ENCODE data around the gene TMEM229A. TPM values are rescaled to one million over a fixed set of nuclear protein-coding genes. Genes with fewer than 3 reads are reported as not detected.
"Not testable (repeated sequence)": the region's sequence is repeated elsewhere in the genome, so short reads cannot be mapped to it uniquely, and the experiment has no call there.

TMEM229A gene
- total RNA-seq, 1 donor from 2014 or later: not detected

- intact Hi-C loops (cut with micrococcal nuclease): no loop called here
These were observed 384 bp upstream of the TMEM229A start for GRCh38 chr7:124033095-124033806.

DNA sequence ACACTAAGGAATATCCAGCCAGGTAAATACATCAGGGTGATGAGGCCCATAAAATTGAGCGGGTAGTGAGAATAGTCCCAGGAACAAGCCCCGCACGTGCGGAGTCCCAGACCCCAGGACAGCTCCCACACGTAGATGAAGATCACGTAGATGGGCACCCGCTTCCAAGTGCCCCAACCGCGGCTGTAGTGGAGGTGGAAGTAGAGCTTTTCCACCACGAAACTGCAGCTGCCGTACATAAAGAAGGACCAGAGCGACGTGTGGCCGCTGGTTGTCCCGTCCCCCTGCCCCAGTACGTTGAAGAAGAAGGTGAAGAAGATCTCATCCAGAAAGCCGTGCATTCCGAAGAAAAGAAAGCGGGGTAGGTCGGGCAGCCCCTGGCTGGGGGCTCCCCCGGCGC is 948 bp downstream of the TMEM229A start:
- intact Hi-C loops (cut with micrococcal nuclease): no loop called here

DNA sequence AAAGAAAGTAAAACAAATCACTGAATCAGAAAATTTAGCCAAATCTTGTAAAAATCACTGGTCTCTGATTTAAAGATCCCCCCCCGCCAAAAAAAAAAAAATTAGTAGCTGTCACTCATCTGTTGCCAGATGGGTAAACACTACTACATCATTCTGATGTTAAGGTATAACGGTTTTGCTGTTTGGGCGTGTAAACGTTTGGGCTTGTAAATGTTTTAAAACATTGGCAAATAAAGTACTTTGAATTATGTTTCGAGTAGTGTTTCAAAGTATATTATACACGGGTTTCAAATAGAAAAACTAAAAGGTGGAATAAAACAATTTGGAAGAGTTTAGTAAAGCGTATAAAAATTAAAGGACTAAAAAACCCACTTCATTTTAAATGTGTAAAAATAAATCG is 1.5 kb downstream of the TMEM229A start:
- intact Hi-C loops (cut with micrococcal nuclease): no loop called here

GRCh38 chr7:124030964-124031363 is 1.9 kb downstream of the TMEM229A start:
- intact Hi-C loops (cut with micrococcal nuclease): no loop called here

GRCh38 chr7:124029396-124030188 is 3.3 kb downstream of the TMEM229A start:
- intact Hi-C loops (cut with micrococcal nuclease): no loop called here

DNA sequence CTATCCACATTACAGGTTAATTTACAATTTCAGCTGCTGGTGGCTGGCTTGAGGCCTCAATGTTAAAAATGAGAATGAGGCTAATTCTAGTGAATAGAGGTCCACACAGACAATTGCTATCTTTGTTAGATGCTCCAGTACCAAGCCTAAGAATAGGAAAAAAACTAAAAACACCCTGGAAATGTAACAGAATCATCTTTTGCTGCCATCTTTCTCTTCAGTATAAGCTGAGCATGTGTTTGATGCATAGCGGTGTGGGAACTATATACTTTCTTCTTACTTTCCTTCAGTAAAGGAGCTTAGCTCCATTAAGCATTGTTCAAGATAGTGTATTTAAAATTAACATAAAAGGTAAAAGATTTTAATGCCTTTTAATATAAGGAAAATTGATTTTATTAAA is 5.6 kb downstream of the TMEM229A start:
- intact Hi-C loops (cut with micrococcal nuclease): no loop called here

DNA sequence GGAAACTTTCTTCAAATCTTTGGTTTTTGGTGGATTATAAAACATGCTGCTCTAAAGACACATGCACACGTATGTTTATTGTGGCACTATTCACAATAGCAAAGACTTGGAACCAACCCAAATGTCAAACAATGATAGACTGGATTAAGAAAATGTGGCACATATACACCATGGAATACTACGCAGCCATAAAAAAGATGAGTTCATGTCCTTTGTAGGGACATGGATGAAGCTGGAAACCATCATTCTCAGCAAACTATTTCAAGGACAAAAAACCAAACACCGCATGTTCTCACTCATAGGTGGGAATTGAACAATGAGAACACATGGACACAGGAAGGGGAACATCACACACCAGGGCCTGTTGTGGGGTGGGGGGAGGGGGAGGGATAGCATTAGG is 8.5 kb downstream of the TMEM229A start:
- intact Hi-C loops (cut with micrococcal nuclease): not testable (repeated sequence)

DNA sequence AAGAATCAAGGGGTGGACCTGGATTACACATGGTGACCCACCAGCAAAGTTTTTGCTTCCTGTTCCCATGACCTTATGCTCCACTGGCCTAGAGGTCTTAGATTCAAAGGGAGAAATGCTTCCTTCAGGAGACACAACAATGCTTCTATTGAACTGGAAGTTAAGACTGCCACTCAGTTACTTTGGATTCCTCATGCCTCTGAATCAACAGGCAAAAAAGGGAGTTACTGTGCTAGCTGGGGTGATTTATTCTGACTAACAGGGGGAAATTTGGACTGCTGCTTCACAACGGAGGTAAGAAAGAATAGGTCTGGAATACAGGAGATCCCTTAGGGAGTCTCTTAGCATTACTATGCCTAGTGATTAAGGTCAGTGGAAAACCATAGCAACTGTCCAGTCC is 10.3 kb downstream of the TMEM229A start:
- intact Hi-C loops (cut with micrococcal nuclease): no loop called here

DNA sequence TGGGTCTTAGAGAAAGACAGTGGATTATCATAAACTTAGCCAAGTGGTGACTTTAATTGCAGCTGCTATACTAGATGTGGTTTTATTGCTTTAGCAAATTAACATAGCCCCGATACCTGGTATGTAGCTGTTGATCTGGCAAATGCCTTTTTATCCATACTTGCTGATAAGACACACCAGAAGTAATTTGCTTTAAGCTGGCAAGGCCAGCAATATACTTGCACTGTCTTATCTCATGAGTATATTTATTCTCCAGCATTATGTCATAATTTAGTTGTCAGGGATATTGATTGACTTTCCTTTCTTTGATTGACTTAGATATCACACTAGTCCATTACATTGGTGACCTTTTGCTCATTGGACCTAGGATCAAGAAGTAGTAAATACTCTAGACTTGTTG is 12.8 kb downstream of the TMEM229A start:
- intact Hi-C loops (cut with micrococcal nuclease): no loop called here

- intact Hi-C loops (cut with micrococcal nuclease): no loop called here
These were observed 19.6 kb downstream of the TMEM229A start for GRCh38 chr7:124013306-124013705.

GRCh38 chr7:124012864-124013263 is 20.0 kb downstream of the TMEM229A start:
- intact Hi-C loops (cut with micrococcal nuclease): no loop called here

- intact Hi-C loops (cut with micrococcal nuclease): no loop called here
These were observed 23.5 kb downstream of the TMEM229A start for GRCh38 chr7:124009321-124009720.

- intact Hi-C loops (cut with micrococcal nuclease): not testable (repeated sequence)
These were observed 24.6 kb downstream of the TMEM229A start for GRCh38 chr7:124008296-124008695.

DNA sequence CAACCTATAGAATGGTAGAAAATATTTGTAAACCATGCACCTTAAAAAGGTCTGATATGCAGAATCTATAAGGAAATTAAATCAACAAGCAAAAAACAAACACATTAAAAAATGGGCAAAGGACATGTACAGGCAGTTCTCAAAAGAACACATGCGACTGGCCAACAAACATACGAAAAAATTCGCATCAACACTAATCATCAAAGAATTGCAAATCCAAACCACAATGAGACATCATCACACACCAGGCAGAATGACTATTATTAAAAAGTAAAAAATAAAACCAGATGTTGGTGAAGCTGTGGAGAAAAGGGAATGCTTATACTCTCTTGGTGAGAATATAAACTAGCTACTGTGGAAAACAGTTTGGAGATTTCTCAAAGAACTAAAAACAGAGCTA is 33.2 kb downstream of the TMEM229A start:
- intact Hi-C loops (cut with micrococcal nuclease): no loop called here

GRCh38 chr7:123998921-123999320 is 33.9 kb downstream of the TMEM229A start:
- intact Hi-C loops (cut with micrococcal nuclease): no loop called here

GRCh38 chr7:123996327-123996625 is 36.6 kb downstream of the TMEM229A start:
- intact Hi-C loops (cut with micrococcal nuclease): no loop called here

DNA sequence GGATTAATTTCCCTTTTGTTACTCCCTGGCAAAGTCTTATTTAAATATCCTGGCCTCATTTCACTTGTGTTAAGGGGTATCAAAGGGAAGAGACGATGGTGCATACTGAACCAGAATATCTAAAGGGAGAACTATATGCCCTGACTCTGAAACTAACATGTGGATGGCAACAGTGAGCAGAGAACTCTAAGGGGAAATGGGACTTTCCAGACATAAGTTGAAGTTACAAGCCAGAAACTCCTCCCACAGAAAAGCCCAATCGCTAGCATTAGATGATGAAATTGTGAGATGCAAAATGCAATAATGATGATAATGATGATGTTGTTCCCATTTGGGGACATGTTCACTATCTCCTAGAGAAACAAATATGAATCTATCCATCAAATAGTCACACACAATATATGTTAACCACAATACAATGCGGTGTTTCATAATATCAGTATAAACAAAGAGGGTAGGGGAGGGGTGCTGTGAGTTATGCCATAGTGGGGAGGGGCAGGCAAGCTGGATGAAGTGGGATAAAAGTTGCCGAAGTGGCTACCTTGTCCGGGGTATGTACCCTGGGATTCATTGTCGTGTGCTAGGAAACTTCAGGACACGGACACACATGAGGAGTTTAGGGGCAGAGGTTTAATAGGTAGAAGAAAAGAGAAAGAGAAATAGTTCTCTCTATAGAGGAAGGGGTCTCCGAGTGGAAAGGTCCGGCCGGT is 37.1 kb downstream of the TMEM229A start:
- intact Hi-C loops (cut with micrococcal nuclease): no loop called here

- intact Hi-C loops (cut with micrococcal nuclease): no loop called here
These were observed 38.4 kb downstream of the TMEM229A start for GRCh38 chr7:123994449-123994848.

- intact Hi-C loops (cut with micrococcal nuclease): no loop called here
These were observed 38.9 kb downstream of the TMEM229A start for GRCh38 chr7:123993996-123994395.

GRCh38 chr7:123992913-123993518 is 39.9 kb downstream of the TMEM229A start:
- intact Hi-C loops (cut with micrococcal nuclease): no loop called here

DNA sequence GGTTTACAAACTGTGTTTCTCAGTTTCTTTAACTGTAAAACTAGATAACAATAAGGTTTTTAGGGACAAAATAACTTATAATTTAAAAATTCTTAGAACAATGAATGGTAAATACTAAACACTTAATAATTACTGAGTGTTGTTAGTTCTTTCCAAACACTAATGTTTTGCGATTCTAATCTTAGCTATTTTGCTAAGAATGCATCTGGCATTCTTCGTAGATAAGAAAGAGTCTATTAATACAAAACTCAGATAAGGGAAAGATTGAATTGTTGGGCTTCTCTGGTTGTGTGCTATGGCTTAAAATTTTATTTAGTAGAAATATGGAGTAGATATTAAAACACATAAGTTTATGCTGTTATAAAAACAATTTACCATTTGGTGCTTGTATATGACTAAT is 45.4 kb downstream of the TMEM229A start:
- intact Hi-C loops (cut with micrococcal nuclease): no loop called here
